Endothelial cell of umbilical vein (primary cell): ENCODE results near the gene NELFB. TPM values are rescaled to one million over a fixed set of nuclear protein-coding genes. Genes with fewer than 3 reads are reported as not detected.
A peak's percentile ranks its signal among the peaks of the same experiment; 100 is the strongest.

ENCODE experiments used
- BruUV-seq: library from RNA; stranded (reverse); fragments of 400-500 nt; replicated peaks from 2 replicates; lab custom pipeline; 2021; lab: Mats Ljungman, UMichigan
- CTCF ChIA-PET: fragments of 300-600, 350-600 bp; sonication (Branson Sonifier 250); formaldehyde crosslinking; loops from one replicate; lab custom pipeline; 2021; ENCODE audit warnings: antibody characterized with exemption, inconsistent platforms; lab: Charles Lee
- POLR2A ChIA-PET: fragments of 300-600, 350-600 bp; sonication (Branson Sonifier 250); formaldehyde crosslinking; loops from one replicate; lab custom pipeline; 2021; ENCODE audit warnings: antibody characterized with exemption, inconsistent platforms; lab: Charles Lee
- DNase-seq: peaks from one replicate; pipeline ENCODE4 v3.0.0-alpha.2; 2011; ENCODE audit warnings: low read depth, low spot score
- FAIRE-seq: peaks from 2 replicates; lab custom pipeline; 2011; peaks lifted over from hg19 to GRCh38; lab: Jason Lieb, UNC
- H2AFZ ChIP-seq: 2 replicates; pipeline ENCODE4 v1.6.0; 2012; ENCODE audit warnings: low read depth, low read length, control low read depth, inconsistent platforms
- H3K27ac ChIP-seq: 2 replicates; pipeline ENCODE4 v1.5.1; 2011; ENCODE audit warnings: low read depth, mild to moderate bottlenecking, control low read depth, low read length, moderate library complexity; ENCODE audit not compliant: insufficient read depth
- H3K27me3 ChIP-seq, 2 experiments: 2 replicates each; pipeline versions ENCODE4 v1.6.0 to v1.6.1; 2011; ENCODE audit warnings: low read length in 2 of 2, mixed read lengths in 1 of 2; ENCODE audit not compliant: control insufficient read depth in 2 of 2, insufficient read depth in 2 of 2
- H3K36me3 ChIP-seq, 2 experiments: 2 replicates in 1 of 2; 3 replicates in 1 of 2; pipeline ENCODE4 v1.5.1; 2011; ENCODE audit warnings: low read length in 2 of 2, mild to moderate bottlenecking in 1 of 2, moderate library complexity in 1 of 2; ENCODE audit not compliant: control insufficient read depth in 2 of 2, insufficient read depth in 2 of 2; ENCODE audit errors: extremely low read depth in 1 of 2
- H3K4me1 ChIP-seq: 3 replicates; pipeline ENCODE4 v1.5.1; 2011; ENCODE audit warnings: mild to moderate bottlenecking, low read length; ENCODE audit not compliant: control insufficient read depth, insufficient read depth; ENCODE audit errors: extremely low read depth
- H3K4me2 ChIP-seq: 2 replicates; pipeline ENCODE4 v1.6.1; 2011; ENCODE audit warnings: low read length, control low read depth, mixed read lengths; ENCODE audit not compliant: insufficient read depth
- H3K4me3 ChIP-seq, 3 experiments: fragments of 200-600 bp in 1 of 3; sonication (generic), shearing (Covaris generic) in 1 of 3; replicated peaks in 1 of 3; 2 replicates each; pipeline ENCODE4 v1.5.1; 2011 to 2016; ENCODE audit warnings: control low read depth in 3 of 3, low read length in 3 of 3, mild to moderate bottlenecking in 2 of 3, inconsistent platforms in 1 of 3, low read depth in 1 of 3, moderate library complexity in 1 of 3; ENCODE audit not compliant: insufficient read depth in 1 of 3
- H3K79me2 ChIP-seq: 2 replicates; pipeline ENCODE4 v1.6.0; 2012; ENCODE audit warnings: low read length, inconsistent platforms; ENCODE audit not compliant: control insufficient read depth, insufficient read depth
- H3K9ac ChIP-seq: replicated peaks from 2 replicates; pipeline ENCODE3; 2011; ENCODE audit warnings: low read length, control low read depth; ENCODE audit not compliant: insufficient read depth; ENCODE audit errors: extremely low read depth
- H3K9me1 ChIP-seq: replicated peaks from 3 replicates; pipeline ENCODE4 v1.6.0; 2011; ENCODE audit warnings: mild to moderate bottlenecking, low read length; ENCODE audit not compliant: control insufficient read depth, insufficient read depth; ENCODE audit errors: extremely low read depth
- H3K9me3 ChIP-seq: replicated peaks from 2 replicates; pipeline ENCODE4 v1.5.1; 2012; ENCODE audit warnings: low read length, inconsistent platforms; ENCODE audit not compliant: control insufficient read depth, insufficient read depth
- H4K20me1 ChIP-seq: replicated peaks from 2 replicates; pipeline ENCODE3; 2011; ENCODE audit warnings: mild to moderate bottlenecking, low read length; ENCODE audit not compliant: control insufficient read depth, insufficient read depth; ENCODE audit errors: extremely low read depth
- CTCF ChIP-seq, 2 donors: IDR thresholded peaks; 1 replicate in 1 of 2; 2 replicates in 1 of 2; pipeline ENCODE4 v1.5.1; 2011; ENCODE audit warnings: low read length in 2 of 2, mild to moderate bottlenecking in 2 of 2, moderate library complexity in 2 of 2, control low read depth in 1 of 2, inconsistent platforms in 1 of 2, low read depth in 1 of 2; ENCODE audit not compliant: insufficient read depth in 1 of 2; ENCODE audit errors: extremely low read depth in 1 of 2
- EZH2 ChIP-seq: IDR thresholded peaks from 2 replicates; pipeline ENCODE4 v1.6.1; 2012; ENCODE audit warnings: borderline replicate concordance, low read depth, mild to moderate bottlenecking, moderate library complexity, low read length, inconsistent platforms; ENCODE audit not compliant: severe bottlenecking
- FOS ChIP-seq: IDR thresholded peaks from 2 replicates; pipeline ENCODE4 v1.6.1; 2011; ENCODE audit warnings: mild to moderate bottlenecking, low read length, moderate library complexity, borderline replicate concordance; ENCODE audit not compliant: insufficient read depth
- GATA2 ChIP-seq: IDR thresholded peaks from 2 replicates; pipeline ENCODE4 v1.7.0; 2011; ENCODE audit warnings: low read depth, mild to moderate bottlenecking, moderate library complexity, mixed read lengths, low read length; ENCODE audit not compliant: insufficient read length, insufficient read depth
- JUN ChIP-seq: IDR thresholded peaks from 2 replicates; pipeline ENCODE4 v1.6.1; 2011; ENCODE audit warnings: borderline replicate concordance, low read depth; ENCODE audit not compliant: insufficient read length, insufficient read depth
- MAX ChIP-seq: IDR thresholded peaks from 2 replicates; pipeline ENCODE4 v1.6.1; 2011; ENCODE audit not compliant: insufficient read depth, insufficient read length
- MYC ChIP-seq: IDR thresholded peaks from one replicate; pipeline ENCODE4 v1.6.1; 2011; ENCODE audit warnings: mild to moderate bottlenecking, low read depth, low read length
- POLR2A ChIP-seq: IDR thresholded peaks from 2 replicates; pipeline ENCODE4 v1.6.1; 2012; ENCODE audit warnings: low read depth, mild to moderate bottlenecking, control low read depth, low read length
- POLR2AphosphoS5 ChIP-seq: IDR thresholded peaks from 2 replicates; pipeline ENCODE4 v1.6.1; 2012; ENCODE audit warnings: low read depth, mild to moderate bottlenecking, control low read depth, low read length, moderate library complexity; ENCODE audit not compliant: insufficient read depth
- dilution Hi-C: fragments of 300-500 bp; cut with MboI; formaldehyde crosslinking; loops from one replicate; pipeline ENCODE4 v1.15.0; 2019; ENCODE audit warnings: low sequenced_read_pairs; ENCODE audit not compliant: extremely low pct_ligation_motif_present
- intact Hi-C: fragments of 100-400 bp; cut with micrococcal nuclease; formaldehyde crosslinking; loops from one replicate; pipeline ENCODE4 v1.10.0; 2022
- polyA plus RNA-seq, 4 experiments: library from polyadenylated mRNA; depleted of rRNA in 3 of 4; stranded (reverse) in 3 of 4; unstranded in 1 of 4; fragments of >200 nt; gene quantifications; 2 replicates each; pipeline versions ENCODE4 v1.2.1 to v1.2.3, GENCODE V29; 2011 to 2012; ENCODE audit warnings: missing spikeins in 1 of 4
- total RNA-seq: library from RNA; stranded (reverse); gene quantifications from 2 replicates; pipeline ENCODE4 v1.2.3, GENCODE V29; 2021

Gene NELFB
- total and polyA plus RNA-seq, 2 donors (not counting 3 experiments of a cell fraction or from before 2014, with no cell fraction given): 62.3 to 76.1 TPM

- intact Hi-C loops (no loop called here), dilution Hi-C loops (no loop called here)
- DNase-seq (peak; percentile 43), FAIRE-seq (no peak)
- no peaks in the 10 kb centered on the region for H4K20me1 ChIP-seq
- peaks cover 13% of the 10 kb centered on the region for H3K79me2 ChIP-seq
- no TSS peak for BruUV-seq
- ChIA-PET CTCF (interaction anchor here (1.1 to 2.8 kb wide), 5 partner anchors 8 to 128 kb away, joined by 4 to 20 read pairs (median 9); partner anchors contain the start of genes EXD3, NOXA1 and TOR4A), POLR2A (interaction anchor here (0.7 kb wide), 1 partner anchor 18 kb away, joined by 11 read pairs; the partner anchor contains the start of gene TOR4A)
- peak overlapping the region in 2 of 3 experiments; percentile 31 to 64 for H3K4me3 ChIP-seq
- H3K9me1 ChIP-seq: no peaks in the 10 kb centered on the region
- peak overlapping the region; percentile 10 for H3K4me2 ChIP-seq
- no peaks in the 10 kb centered on the region for H3K9me3 ChIP-seq
- TF ChIP-seq GATA2 (no peak), POLR2AphosphoS5 (peak; percentile 52), CTCF (IDR thresholded peaks at IDR 0.05; ENCODE audit: extremely low read depth in 1 of 2, insufficient read depth in 1 of 2, low read depth in 1 of 2, low read length in 2 of 2) (peak; percentile 44 to 76), EZH2 (no peak), MAX (no peak), POLR2A (peak; percentile 22), MYC (no peak), JUN (no peak), FOS (no peak)
- H3K4me1 ChIP-seq: peaks cover 44% of the 10 kb centered on the region
- H3K9ac ChIP-seq: peak overlapping the region; percentile 66
- no peaks in the 10 kb centered on the region for H3K36me3 ChIP-seq
- H3K27ac ChIP-seq: peak overlapping the region; percentile 58
- peak overlapping the region; percentile 15 for H2AFZ ChIP-seq
- no peaks in the 10 kb centered on the region for H3K27me3 ChIP-seq
These were observed 40.2 kb downstream of the NELFB start for GRCh38 chr9:137295238-137295811.
